HEK293 (cell line): Measurements from ENCODE around the gene ZMYM3.

Experiments
- CTCF ChIA-PET: fragments of 350-600 bp; formaldehyde crosslinking; extraction: SDS; loops from one replicate; lab custom pipeline; 2021; ENCODE audit warnings: antibody characterized with exemption; lab: Yijun Ruan, JAX
- POLR2A ChIA-PET: fragments of 300-600 bp; formaldehyde crosslinking; extraction: SDS; loops from one replicate; lab custom pipeline; 2020; ENCODE audit warnings: antibody characterized with exemption, inconsistent platforms; lab: Yijun Ruan, JAX
- H3K27ac ChIP-seq: fragments of 200-500 bp; sonication (Bioruptor generic); 2 replicates; pipeline ENCODE4 v1.5.1; 2014; ENCODE audit warnings: low read depth, low read length, control low read depth, inconsistent platforms; ENCODE audit errors: extremely low read depth
- H3K36me3 ChIP-seq, 2 experiments: fragments of 200-500 bp in 1 of 2; sonication (Bioruptor generic) in 1 of 2; 1 replicate in 1 of 2; 2 replicates in 1 of 2; pipeline ENCODE4 v1.5.1; 2014 to 2017; ENCODE audit warnings: inconsistent platforms in 2 of 2, low read length in 2 of 2; ENCODE audit not compliant: control insufficient read depth in 2 of 2, insufficient read depth in 1 of 2
- H3K4me1 ChIP-seq: fragments of 200-500 bp; sonication (Bioruptor generic); 2 replicates; pipeline ENCODE4 v1.5.1; 2014; ENCODE audit warnings: mild to moderate bottlenecking, low read length, inconsistent platforms; ENCODE audit not compliant: control insufficient read depth, insufficient read depth
- H3K4me3 ChIP-seq: 2 replicates; pipeline ENCODE4 v1.5.1; 2011; ENCODE audit warnings: low read depth, mild to moderate bottlenecking, control low read depth, low read length, moderate library complexity
- H3K9me3 ChIP-seq: fragments of 200-500 bp; sonication (Bioruptor generic); 2 replicates; pipeline ENCODE4 v1.5.1; 2014; ENCODE audit warnings: low read depth, low read length, inconsistent platforms; ENCODE audit not compliant: control insufficient read depth, insufficient read depth
- EGR2 ChIP-seq: fragments of 450-650 bp; formaldehyde crosslinking; IDR thresholded peaks from 2 replicates; pipeline ENCODE4 v1.5.1; 2016; ENCODE audit warnings: low read depth, missing biosample characterization, missing genetic modification characterization
- GLIS2 ChIP-seq: fragments of 450-650 bp; formaldehyde crosslinking; IDR thresholded peaks from 2 replicates; pipeline ENCODE4 v1.5.1; 2016; ENCODE audit warnings: missing biosample characterization, missing genetic modification characterization
- KLF7 ChIP-seq: fragments of 450-650 bp; formaldehyde crosslinking; IDR thresholded peaks from 2 replicates; pipeline ENCODE4 v1.5.1; 2016; ENCODE audit warnings: missing biosample characterization, missing genetic modification characterization, borderline replicate concordance
- ZNF140 ChIP-seq: fragments of 450-650 bp; formaldehyde crosslinking; IDR thresholded peaks from 2 replicates; pipeline ENCODE4 v1.5.1; 2016; ENCODE audit warnings: missing biosample characterization, missing genetic modification characterization
- ZNF157 ChIP-seq: fragments of 450-650 bp; formaldehyde crosslinking; IDR thresholded peaks from 2 replicates; pipeline ENCODE4 v1.5.1; 2016; ENCODE audit warnings: missing biosample characterization, missing genetic modification characterization
- ZNF184 ChIP-seq: fragments of 450-650 bp; IDR thresholded peaks from 2 replicates; pipeline ENCODE4 v1.5.1; 2018; ENCODE audit warnings: missing biosample characterization, mild to moderate bottlenecking, missing genetic modification characterization
- ZNF23 ChIP-seq: fragments of 450-650 bp; formaldehyde crosslinking; IDR thresholded peaks from 2 replicates; pipeline ENCODE4 v1.5.1; 2016; ENCODE audit warnings: missing biosample characterization, missing genetic modification characterization, borderline replicate concordance
- ZNF311 ChIP-seq: fragments of 450-650 bp; formaldehyde crosslinking; IDR thresholded peaks from 2 replicates; pipeline ENCODE4 v1.5.1; 2017; ENCODE audit warnings: missing biosample characterization, missing genetic modification characterization, borderline replicate concordance
- ZNF416 ChIP-seq: fragments of 450-650 bp; formaldehyde crosslinking; IDR thresholded peaks from 2 replicates; pipeline ENCODE4 v1.5.1; 2016; ENCODE audit warnings: missing biosample characterization, missing genetic modification characterization
- ZNF626 ChIP-seq: fragments of 450-650 bp; sonication (Bioruptor Pico); formaldehyde crosslinking; IDR thresholded peaks from 2 replicates; pipeline ENCODE4 v1.5.1; 2018; ENCODE audit warnings: missing biosample characterization, missing genetic modification characterization, inconsistent platforms
- ZNF664 ChIP-seq: fragments of 450-650 bp; formaldehyde crosslinking; IDR thresholded peaks from 2 replicates; pipeline ENCODE4 v1.5.1; 2016; ENCODE audit warnings: missing biosample characterization, missing genetic modification characterization
- ZNF830 ChIP-seq: fragments of 450-650 bp; IDR thresholded peaks from 2 replicates; pipeline ENCODE4 v1.5.0; 2018; ENCODE audit warnings: missing biosample characterization, missing genetic modification characterization, low read depth, mild to moderate bottlenecking, moderate library complexity
- ZNF837 ChIP-seq: fragments of 450-650 bp; formaldehyde crosslinking; IDR thresholded peaks from 2 replicates; pipeline ENCODE4 v1.5.1; 2016; ENCODE audit warnings: missing biosample characterization, missing genetic modification characterization
- TF ChIP-seq, protein P1 (sequence below): fragments of 450-650 bp; formaldehyde crosslinking; IDR thresholded peaks from 2 replicates; pipeline ENCODE4 v1.5.1; 2016; ENCODE audit warnings: missing biosample characterization, missing genetic modification characterization
- TF ChIP-seq, protein P2 (sequence below): IDR thresholded peaks from 2 replicates; pipeline ENCODE4 v1.6.1; 2011; ENCODE audit warnings: mild to moderate bottlenecking, low read depth, low read length, borderline replicate concordance
- TF ChIP-seq, protein P3 (sequence below): fragments of 450-650 bp; formaldehyde crosslinking; IDR thresholded peaks from 2 replicates; pipeline ENCODE4 v1.5.0; 2017; ENCODE audit warnings: missing biosample characterization, missing genetic modification characterization, borderline replicate concordance
- TF ChIP-seq, protein P4 (sequence below): fragments of 450-650 bp; formaldehyde crosslinking; IDR thresholded peaks from 2 replicates; pipeline ENCODE4 v1.5.1; 2016; ENCODE audit warnings: missing biosample characterization, missing genetic modification characterization
- TF ChIP-seq, protein P5 (sequence below): sonication (generic); formaldehyde crosslinking; IDR thresholded peaks from 2 replicates; pipeline ENCODE4 v1.8.1; 2022; ENCODE audit warnings: mild to moderate bottlenecking, moderate library complexity, missing genetic modification reagents
- TF ChIP-seq, protein P6 (sequence below): fragments of 450-650 bp; IDR thresholded peaks from 2 replicates; pipeline ENCODE4 v1.5.1; 2018; ENCODE audit warnings: missing biosample characterization, mild to moderate bottlenecking, missing genetic modification characterization
- TF ChIP-seq, protein P7 (sequence below): fragments of 450-650 bp; formaldehyde crosslinking; IDR thresholded peaks from 2 replicates; pipeline ENCODE4 v1.5.1; 2016; ENCODE audit warnings: missing biosample characterization, missing genetic modification characterization

ZMYM3 gene

DNA sequence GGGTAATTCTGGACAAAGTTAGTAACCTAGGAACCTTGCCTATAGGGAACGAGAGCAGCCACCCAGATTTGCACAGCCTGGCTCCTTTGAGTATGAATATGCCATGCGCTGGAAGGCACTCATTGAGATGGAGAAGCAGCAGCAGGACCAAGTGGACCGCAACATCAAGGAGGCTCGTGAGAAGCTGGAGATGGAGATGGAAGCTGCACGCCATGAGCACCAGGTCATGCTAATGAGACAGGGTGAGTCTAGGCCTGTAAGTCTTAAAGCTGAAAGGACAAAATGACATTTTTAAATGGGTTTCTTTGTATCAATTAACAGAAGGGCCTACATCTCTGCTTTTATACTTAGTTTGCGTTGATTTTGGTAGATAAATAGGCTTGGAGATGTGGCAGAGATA, 42.9 kb upstream of the ZMYM3 start:
- Histone ChIP-seq H3K9me3 (no peaks in the 10 kb centered on the region), H3K4me3 (no peak overlapping the region), H3K27ac (no peak overlapping the region), H3K36me3 (peaks cover 57 to 88% of the 10 kb centered on the region in 2 experiments), H3K4me1 (no peaks in the 10 kb centered on the region)
- TF ChIP-seq GLIS2 = no peak
- no peak for TF ChIP-seq ZNF140 (tag by site-specific recombination)
- TF ChIP-seq, protein P1, sequence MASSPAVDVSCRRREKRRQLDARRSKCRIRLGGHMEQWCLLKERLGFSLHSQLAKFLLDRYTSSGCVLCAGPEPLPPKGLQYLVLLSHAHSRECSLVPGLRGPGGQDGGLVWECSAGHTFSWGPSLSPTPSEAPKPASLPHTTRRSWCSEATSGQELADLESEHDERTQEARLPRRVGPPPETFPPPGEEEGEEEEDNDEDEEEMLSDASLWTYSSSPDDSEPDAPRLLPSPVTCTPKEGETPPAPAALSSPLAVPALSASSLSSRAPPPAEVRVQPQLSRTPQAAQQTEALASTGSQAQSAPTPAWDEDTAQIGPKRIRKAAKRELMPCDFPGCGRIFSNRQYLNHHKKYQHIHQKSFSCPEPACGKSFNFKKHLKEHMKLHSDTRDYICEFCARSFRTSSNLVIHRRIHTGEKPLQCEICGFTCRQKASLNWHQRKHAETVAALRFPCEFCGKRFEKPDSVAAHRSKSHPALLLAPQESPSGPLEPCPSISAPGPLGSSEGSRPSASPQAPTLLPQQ (tag by site-specific recombination) = no peak
- TF ChIP-seq KLF7 (tag by site-specific recombination) = no peak
- no peak for TF ChIP-seq ZNF626 (tag by site-specific recombination)
- no peak for TF ChIP-seq ZNF311 (tag by site-specific recombination)
- TF ChIP-seq ZNF664 (tag by site-specific recombination) = no peak
- TF ChIP-seq ZNF830 (tag by site-specific recombination) = no peak
- TF ChIP-seq ZNF184 (tag by site-specific recombination) = no peak
- TF ChIP-seq, protein P2, sequence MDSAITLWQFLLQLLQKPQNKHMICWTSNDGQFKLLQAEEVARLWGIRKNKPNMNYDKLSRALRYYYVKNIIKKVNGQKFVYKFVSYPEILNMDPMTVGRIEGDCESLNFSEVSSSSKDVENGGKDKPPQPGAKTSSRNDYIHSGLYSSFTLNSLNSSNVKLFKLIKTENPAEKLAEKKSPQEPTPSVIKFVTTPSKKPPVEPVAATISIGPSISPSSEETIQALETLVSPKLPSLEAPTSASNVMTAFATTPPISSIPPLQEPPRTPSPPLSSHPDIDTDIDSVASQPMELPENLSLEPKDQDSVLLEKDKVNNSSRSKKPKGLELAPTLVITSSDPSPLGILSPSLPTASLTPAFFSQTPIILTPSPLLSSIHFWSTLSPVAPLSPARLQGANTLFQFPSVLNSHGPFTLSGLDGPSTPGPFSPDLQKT = no peak
- TF ChIP-seq, protein P3, sequence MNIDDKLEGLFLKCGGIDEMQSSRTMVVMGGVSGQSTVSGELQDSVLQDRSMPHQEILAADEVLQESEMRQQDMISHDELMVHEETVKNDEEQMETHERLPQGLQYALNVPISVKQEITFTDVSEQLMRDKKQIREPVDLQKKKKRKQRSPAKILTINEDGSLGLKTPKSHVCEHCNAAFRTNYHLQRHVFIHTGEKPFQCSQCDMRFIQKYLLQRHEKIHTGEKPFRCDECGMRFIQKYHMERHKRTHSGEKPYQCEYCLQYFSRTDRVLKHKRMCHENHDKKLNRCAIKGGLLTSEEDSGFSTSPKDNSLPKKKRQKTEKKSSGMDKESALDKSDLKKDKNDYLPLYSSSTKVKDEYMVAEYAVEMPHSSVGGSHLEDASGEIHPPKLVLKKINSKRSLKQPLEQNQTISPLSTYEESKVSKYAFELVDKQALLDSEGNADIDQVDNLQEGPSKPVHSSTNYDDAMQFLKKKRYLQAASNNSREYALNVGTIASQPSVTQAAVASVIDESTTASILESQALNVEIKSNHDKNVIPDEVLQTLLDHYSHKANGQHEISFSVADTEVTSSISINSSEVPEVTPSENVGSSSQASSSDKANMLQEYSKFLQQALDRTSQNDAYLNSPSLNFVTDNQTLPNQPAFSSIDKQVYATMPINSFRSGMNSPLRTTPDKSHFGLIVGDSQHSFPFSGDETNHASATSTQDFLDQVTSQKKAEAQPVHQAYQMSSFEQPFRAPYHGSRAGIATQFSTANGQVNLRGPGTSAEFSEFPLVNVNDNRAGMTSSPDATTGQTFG (tag by site-specific recombination) = no peak
- TF ChIP-seq ZNF416 (tag by site-specific recombination) = no peak
- TF ChIP-seq, protein P4, sequence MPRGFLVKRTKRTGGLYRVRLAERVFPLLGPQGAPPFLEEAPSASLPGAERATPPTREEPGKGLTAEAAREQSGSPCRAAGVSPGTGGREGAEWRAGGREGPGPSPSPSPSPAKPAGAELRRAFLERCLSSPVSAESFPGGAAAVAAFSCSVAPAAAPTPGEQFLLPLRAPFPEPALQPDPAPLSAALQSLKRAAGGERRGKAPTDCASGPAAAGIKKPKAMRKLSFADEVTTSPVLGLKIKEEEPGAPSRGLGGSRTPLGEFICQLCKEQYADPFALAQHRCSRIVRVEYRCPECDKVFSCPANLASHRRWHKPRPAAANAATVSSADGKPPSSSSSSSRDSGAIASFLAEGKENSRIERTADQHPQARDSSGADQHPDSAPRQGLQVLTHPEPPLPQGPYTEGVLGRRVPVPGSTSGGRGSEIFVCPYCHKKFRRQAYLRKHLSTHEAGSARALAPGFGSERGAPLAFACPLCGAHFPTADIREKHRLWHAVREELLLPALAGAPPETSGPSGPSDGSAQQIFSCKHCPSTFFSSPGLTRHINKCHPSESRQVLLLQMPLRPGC (tag by site-specific recombination) = no peak
- TF ChIP-seq ZNF837 = no peak
- TF ChIP-seq, protein P5, sequence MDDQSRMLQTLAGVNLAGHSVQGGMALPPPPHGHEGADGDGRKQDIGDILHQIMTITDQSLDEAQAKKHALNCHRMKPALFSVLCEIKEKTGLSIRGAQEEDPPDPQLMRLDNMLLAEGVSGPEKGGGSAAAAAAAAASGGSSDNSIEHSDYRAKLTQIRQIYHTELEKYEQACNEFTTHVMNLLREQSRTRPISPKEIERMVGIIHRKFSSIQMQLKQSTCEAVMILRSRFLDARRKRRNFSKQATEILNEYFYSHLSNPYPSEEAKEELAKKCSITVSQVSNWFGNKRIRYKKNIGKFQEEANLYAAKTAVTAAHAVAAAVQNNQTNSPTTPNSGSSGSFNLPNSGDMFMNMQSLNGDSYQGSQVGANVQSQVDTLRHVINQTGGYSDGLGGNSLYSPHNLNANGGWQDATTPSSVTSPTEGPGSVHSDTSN (CRISPR knock-in tag) = no peak
- no peak for TF ChIP-seq ZNF157 (tag by site-specific recombination)
- ChIA-PET POLR2A (interaction anchor here (1.0 to 2.3 kb wide), 2 partner anchors 13 to 70 kb away, joined by 5 to 9 read pairs; partner anchors contain the start of genes NONO and TAF1), CTCF (no interaction called here)

DNA sequence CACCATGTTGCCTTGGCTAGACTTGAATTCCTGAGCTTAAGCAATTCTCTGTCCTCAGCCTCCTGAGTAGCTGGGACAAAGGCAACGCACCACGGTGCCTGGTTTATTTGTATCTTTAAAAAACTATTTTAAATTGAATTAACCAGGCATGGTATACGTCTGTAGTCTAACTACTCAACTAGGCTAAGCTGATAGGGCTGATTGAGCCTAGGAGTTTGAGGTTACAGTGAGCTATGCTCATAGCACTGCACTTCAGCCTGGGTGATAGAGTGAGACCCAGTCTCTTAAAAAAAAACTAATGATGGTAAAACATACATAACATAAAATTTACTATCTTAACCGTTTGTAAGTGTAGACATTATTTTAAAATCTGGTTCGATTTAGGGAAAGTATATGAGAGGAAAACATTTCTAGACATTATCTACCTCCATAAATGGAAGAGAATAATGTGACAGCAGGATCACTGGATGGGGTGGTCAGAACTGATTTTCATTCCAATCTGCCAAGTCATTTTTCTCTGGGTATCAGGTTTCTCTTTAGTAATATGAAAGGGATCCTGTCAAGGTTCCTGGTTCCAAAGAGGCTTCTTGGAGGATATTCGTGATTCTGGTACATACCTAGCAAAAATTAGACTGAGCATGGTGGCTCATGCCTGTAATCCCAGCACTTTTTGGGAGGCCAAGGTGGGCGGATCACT, 38.9 kb upstream of the ZMYM3 start:
- H3K4me1 ChIP-seq = no peaks in the 10 kb centered on the region; the same call in 1 of the 2 replicates
- ChIA-PET POLR2A (interaction anchor here (0.5 to 3.0 kb wide), 3 partner anchors 9 to 242 kb away, joined by 3 to 16 read pairs (median 4); partner anchors contain the start of gene NONO), CTCF (no interaction called here)
- no peak overlapping the region for H3K27ac ChIP-seq
- no peaks in the 10 kb centered on the region; the same call in 1 of the 2 replicates for H3K9me3 ChIP-seq
- no peak overlapping the region for H3K4me3 ChIP-seq
- TF ChIP-seq EGR2 (no peak), ZNF23 (tag by site-specific recombination) (no peak)
- TF ChIP-seq, protein P6, sequence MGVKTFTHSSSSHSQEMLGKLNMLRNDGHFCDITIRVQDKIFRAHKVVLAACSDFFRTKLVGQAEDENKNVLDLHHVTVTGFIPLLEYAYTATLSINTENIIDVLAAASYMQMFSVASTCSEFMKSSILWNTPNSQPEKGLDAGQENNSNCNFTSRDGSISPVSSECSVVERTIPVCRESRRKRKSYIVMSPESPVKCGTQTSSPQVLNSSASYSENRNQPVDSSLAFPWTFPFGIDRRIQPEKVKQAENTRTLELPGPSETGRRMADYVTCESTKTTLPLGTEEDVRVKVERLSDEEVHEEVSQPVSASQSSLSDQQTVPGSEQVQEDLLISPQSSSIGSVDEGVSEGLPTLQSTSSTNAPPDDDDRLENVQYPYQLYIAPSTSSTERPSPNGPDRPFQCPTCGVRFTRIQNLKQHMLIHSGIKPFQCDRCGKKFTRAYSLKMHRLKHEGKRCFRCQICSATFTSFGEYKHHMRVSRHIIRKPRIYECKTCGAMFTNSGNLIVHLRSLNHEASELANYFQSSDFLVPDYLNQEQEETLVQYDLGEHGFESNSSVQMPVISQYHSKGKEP (tag by site-specific recombination) = no peak
- TF ChIP-seq, protein P7, sequence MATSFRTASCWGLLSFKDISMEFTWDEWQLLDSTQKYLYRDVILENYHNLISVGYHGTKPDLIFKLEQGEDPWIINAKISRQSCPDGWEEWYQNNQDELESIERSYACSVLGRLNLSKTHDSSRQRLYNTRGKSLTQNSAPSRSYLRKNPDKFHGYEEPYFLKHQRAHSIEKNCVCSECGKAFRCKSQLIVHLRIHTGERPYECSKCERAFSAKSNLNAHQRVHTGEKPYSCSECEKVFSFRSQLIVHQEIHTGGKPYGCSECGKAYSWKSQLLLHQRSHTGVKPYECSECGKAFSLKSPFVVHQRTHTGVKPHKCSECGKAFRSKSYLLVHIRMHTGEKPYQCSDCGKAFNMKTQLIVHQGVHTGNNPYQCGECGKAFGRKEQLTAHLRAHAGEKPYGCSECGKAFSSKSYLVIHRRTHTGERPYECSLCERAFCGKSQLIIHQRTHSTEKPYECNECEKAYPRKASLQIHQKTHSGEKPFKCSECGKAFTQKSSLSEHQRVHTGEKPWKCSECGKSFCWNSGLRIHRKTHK (tag by site-specific recombination) = no peak
- H3K36me3 ChIP-seq = peaks cover 77 to 88% of the 10 kb centered on the region in 2 experiments
